PFSK-1 (cell line): ENCODE results near the gene SMKR1. TPM values are rescaled to one million over a fixed set of nuclear protein-coding genes. Genes with fewer than 3 reads are reported as not detected.
A peak's percentile ranks its signal among the peaks of the same experiment; 100 is the strongest.

Experiments
- FOXP2 ChIP-seq: optimal IDR thresholded peaks from 2 replicates; pipeline ENCODE3; 2011; ENCODE audit warnings: borderline replicate concordance, control low read depth, inconsistent platforms; ENCODE audit not compliant: insufficient read depth; ENCODE audit errors: extremely low read length, extremely low read depth
- POLR2AphosphoS5 ChIP-seq: IDR thresholded peaks from 2 replicates; pipeline ENCODE4 v1.6.1; 2012; ENCODE audit warnings: low read depth, mild to moderate bottlenecking, control low read depth, low read length, moderate library complexity
- SIN3A ChIP-seq: IDR thresholded peaks from 2 replicates; pipeline ENCODE4 v1.6.1; 2012; ENCODE audit warnings: mild to moderate bottlenecking, low read length, moderate library complexity, borderline replicate concordance; ENCODE audit not compliant: insufficient read depth
- TAF1 ChIP-seq: IDR thresholded peaks from 2 replicates; pipeline ENCODE4 v1.6.1; 2012; ENCODE audit warnings: low read length, control low read depth, borderline replicate concordance; ENCODE audit not compliant: insufficient read depth
- polyA plus RNA-seq: library from polyadenylated mRNA; unstranded; fragments of >200 nt; gene quantifications from one replicate; pipeline ENCODE4 v1.2.1, GENCODE V29; 2012; ENCODE audit warnings: low read depth, missing spikeins; ENCODE audit not compliant: insufficient read length
- TF ChIP-seq, protein P1 (sequence below), 2 experiments: IDR thresholded peaks; 2 replicates each; pipeline versions ENCODE4 v1.6.1 to v1.8.0; 2011 to 2012; ENCODE audit warnings: low read depth in 2 of 2, low read length in 2 of 2, control low read depth in 1 of 2, inconsistent platforms in 1 of 2, mild to moderate bottlenecking in 1 of 2, moderate library complexity in 1 of 2; ENCODE audit not compliant: insufficient read depth in 1 of 2

SMKR1 gene
- not detected for polyA plus RNA-seq

DNA sequence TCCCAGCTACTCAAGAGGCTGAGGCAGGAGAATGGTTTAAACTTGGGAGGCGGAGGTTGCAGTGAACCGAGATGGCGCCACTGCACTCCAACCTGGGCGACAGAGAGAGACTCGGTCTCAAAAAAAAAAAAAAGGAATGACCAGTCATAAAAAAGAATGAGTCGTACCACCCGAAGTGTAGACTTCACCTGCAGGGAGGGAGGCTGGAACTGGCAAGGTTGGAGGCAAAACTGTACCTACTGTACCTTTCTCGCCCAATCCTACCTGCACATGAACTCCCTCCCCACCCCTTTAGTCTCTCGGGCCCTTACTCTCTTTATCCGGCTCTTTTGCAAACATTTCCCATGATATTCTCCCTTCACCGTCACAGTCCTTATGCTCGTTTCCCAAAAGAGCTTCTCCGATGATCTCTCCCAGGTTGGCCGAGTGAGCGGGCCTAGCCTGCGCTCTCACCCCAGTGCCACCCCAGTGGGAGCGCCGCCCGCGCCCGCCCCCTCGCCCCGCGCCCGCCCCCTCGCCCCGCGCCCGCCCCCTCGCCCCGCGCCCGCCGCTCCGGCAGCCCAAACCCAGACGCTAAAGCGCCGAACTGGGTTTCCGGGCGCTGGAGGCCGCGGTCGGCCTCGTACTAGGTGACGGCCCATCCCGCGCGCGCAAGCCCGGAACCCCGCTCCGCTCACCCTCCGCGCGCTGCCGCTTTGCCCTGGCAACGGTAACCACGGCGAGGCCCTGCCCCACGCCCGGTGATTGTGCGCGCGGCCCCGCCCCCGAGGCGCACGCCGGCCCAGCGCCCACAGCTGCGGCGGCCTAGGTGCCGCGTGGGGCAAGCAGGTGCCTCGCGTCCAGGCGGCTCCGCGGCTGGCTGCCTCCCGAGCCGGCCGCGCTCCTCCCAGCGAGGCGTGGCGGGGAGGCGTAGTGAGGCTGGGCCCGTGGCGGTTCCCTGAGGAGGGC lies at the start of gene SMKR1:
Gene SMKR1, plus strand, starts transcription at position 772 of the 948 bp plus-strand sequence. CDS start 294 bp downstream, outside the sequence.
- peak; percentile 41 for TF ChIP-seq FOXP2
- TF ChIP-seq, protein P1, sequence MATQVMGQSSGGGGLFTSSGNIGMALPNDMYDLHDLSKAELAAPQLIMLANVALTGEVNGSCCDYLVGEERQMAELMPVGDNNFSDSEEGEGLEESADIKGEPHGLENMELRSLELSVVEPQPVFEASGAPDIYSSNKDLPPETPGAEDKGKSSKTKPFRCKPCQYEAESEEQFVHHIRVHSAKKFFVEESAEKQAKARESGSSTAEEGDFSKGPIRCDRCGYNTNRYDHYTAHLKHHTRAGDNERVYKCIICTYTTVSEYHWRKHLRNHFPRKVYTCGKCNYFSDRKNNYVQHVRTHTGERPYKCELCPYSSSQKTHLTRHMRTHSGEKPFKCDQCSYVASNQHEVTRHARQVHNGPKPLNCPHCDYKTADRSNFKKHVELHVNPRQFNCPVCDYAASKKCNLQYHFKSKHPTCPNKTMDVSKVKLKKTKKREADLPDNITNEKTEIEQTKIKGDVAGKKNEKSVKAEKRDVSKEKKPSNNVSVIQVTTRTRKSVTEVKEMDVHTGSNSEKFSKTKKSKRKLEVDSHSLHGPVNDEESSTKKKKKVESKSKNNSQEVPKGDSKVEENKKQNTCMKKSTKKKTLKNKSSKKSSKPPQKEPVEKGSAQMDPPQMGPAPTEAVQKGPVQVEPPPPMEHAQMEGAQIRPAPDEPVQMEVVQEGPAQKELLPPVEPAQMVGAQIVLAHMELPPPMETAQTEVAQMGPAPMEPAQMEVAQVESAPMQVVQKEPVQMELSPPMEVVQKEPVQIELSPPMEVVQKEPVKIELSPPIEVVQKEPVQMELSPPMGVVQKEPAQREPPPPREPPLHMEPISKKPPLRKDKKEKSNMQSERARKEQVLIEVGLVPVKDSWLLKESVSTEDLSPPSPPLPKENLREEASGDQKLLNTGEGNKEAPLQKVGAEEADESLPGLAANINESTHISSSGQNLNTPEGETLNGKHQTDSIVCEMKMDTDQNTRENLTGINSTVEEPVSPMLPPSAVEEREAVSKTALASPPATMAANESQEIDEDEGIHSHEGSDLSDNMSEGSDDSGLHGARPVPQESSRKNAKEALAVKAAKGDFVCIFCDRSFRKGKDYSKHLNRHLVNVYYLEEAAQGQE (IDR thresholded peaks at IDR 0.05; ENCODE audit: insufficient read depth in 1 of 2, low read depth in 2 of 2, low read length in 2 of 2), result no peak

DNA sequence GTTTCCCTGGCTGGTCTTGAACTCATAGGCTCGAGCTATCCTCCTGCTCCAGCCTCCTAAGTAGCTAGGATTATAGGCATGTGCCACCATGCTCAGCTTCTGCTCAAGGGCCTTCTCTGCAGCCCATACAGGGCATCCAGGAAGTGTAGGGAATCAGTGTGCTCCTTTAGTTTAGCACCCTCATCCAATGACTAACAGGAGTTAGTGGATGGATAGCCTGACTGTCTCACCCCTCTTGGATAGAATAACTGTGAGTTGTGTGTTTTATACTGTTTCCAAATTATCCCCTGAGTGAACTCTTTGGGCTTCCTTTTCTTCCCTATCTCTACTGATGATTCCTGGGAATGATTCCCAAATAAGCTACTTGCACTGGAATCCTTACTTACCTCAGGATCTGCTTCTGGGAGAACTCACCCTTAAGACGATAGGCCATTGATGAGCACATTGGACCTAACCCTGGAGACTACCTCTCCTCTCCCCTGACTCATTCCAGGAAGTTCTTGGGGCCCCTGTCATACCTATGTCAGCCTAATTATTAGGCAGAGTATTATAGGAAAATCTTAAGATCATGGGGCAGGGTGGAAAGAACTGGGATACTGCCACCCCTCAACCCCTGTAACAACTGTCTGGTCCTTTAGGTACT lies 49.6 kb upstream of the SMKR1 start:
- no peak for TF ChIP-seq POLR2AphosphoS5
- no peak for TF ChIP-seq SIN3A
- TF ChIP-seq, protein P1 (IDR thresholded peaks at IDR 0.05; ENCODE audit: insufficient read depth in 1 of 2, low read depth in 2 of 2, low read length in 2 of 2), result no peak
- TF ChIP-seq TAF1, result no peak
- no peak for TF ChIP-seq FOXP2

DNA sequence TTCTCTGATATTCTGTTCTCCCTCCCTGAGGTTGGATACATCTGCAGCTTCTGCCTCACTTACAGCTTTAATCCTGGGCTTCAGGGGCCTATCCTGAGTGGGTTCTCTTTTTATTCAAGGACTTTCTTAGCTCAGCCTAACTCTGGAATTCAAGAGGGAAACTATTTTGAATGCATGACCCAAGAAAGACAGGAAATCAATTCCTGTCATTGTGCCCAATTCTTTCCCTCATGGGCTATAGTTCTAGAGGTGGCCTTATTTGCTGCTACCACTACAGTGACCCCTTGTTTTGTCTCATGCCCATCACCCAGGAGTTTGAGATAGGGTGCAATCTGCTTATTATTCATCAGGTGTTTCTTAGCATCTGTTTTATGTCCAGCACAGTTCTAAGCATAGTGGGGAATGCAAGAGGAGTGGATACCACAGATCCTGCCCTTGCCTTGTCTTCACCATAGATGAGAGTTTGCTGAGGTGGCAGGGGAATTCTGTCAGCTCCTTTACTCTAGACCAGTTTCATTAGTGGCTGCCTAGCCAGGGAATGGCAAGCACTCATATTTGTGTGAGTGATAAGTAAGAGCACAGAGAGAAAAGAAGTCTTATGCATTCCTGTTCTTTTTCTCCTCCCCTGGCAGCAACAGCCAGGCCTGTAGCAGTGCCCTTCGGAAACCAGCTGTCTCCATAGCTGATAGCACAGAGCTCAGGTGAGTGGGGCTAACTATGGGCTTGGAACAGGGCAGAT lies 48.7 kb upstream of the SMKR1 start:
- TF ChIP-seq TAF1, result no peak
- no peak for TF ChIP-seq FOXP2
- no peak for TF ChIP-seq POLR2AphosphoS5
- TF ChIP-seq, protein P1 (IDR thresholded peaks at IDR 0.05; ENCODE audit: insufficient read depth in 1 of 2, low read depth in 2 of 2, low read length in 2 of 2), result no peak
- TF ChIP-seq SIN3A, result no peak

DNA sequence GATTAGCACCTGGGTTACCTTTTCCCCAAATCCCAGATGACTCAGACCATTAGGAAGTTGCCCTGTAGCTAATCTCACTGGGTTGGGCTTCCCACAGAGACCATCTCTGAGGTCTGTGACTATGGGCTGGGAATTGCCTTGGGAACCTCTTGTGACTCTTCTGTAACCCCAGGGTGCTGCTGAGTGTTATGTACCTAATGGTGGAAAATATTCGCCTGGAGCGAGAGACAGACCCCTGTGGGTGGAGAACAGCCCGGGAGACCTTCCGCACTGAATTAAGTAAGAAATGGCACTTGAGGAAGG lies 48.1 kb upstream of the SMKR1 start:
- TF ChIP-seq FOXP2 (no peak), TAF1 (no peak), SIN3A (no peak), POLR2AphosphoS5 (no peak)
- TF ChIP-seq, protein P1 (IDR thresholded peaks at IDR 0.05; ENCODE audit: insufficient read depth in 1 of 2, low read depth in 2 of 2, low read length in 2 of 2), result no peak
